Neural cell (in vitro differentiated cells): Measurements from ENCODE around the gene POLD4. TPM values are rescaled to one million over a fixed set of nuclear protein-coding genes. Genes with fewer than 3 reads are reported as not detected.

Source experiments
- H2AFZ ChIP-seq: fragments of 200-600, 300-800 bp; sonication (generic), shearing (Covaris generic); 2 replicates; pipeline ENCODE4 v1.6.0; 2014; ENCODE audit warnings: low read depth, mild to moderate bottlenecking, antibody characterized with exemption, low read length, moderate library complexity
- H3F3A ChIP-seq: fragments of 200-600 bp; shearing (Covaris generic); 2 replicates; pipeline ENCODE4 v1.6.1; 2016; ENCODE audit warnings: mild to moderate bottlenecking, moderate library complexity, mixed read lengths, antibody characterized with exemption, low read length; ENCODE audit not compliant: insufficient read depth, poor library complexity, severe bottlenecking
- H3K27ac ChIP-seq: fragments of 200-600, 300-800 bp; sonication (generic), shearing (Covaris generic); 2 replicates; pipeline ENCODE4 v1.5.1; 2014; ENCODE audit warnings: mild to moderate bottlenecking, low read length, moderate library complexity
- H3K27me3 ChIP-seq: fragments of 300-800, 200-600 bp; sonication (generic), shearing (Covaris generic); 2 replicates; pipeline ENCODE4 v1.6.0; 2014; ENCODE audit warnings: mild to moderate bottlenecking, low read depth, low read length, moderate library complexity; ENCODE audit not compliant: insufficient read depth
- H3K36me3 ChIP-seq: fragments of 300-800, 200-600 bp; sonication (generic), shearing (Covaris generic); 2 replicates; pipeline ENCODE4 v1.5.1; 2014; ENCODE audit warnings: mild to moderate bottlenecking, antibody characterized with exemption, low read length, moderate library complexity; ENCODE audit not compliant: insufficient read depth
- H3K4me2 ChIP-seq: fragments of 300-800, 200-600 bp; sonication (generic), shearing (Covaris generic); 2 replicates; pipeline ENCODE4 v1.6.0; 2014; ENCODE audit warnings: mild to moderate bottlenecking, low read length
- H3K4me3 ChIP-seq: fragments of 300-800, 200-600 bp; sonication (generic), shearing (Covaris generic); 2 replicates; pipeline ENCODE4 v1.5.1; 2014; ENCODE audit warnings: mild to moderate bottlenecking, low read length, moderate library complexity
- H3K79me2 ChIP-seq: fragments of 200-600 bp; shearing (Covaris generic); replicated peaks from 2 replicates; pipeline ENCODE4 v1.6.0; 2014; ENCODE audit warnings: mild to moderate bottlenecking, low read length, moderate library complexity; ENCODE audit not compliant: insufficient read depth
- H3K9ac ChIP-seq: fragments of 300-800, 200-600 bp; sonication (generic), shearing (Covaris generic); 2 replicates; pipeline ENCODE4 v1.6.1; 2016; ENCODE audit warnings: mild to moderate bottlenecking, low read length, mixed read lengths
- H3K9me2 ChIP-seq: fragments of 200-600 bp; shearing (Covaris generic); 2 replicates; pipeline ENCODE4 v1.6.1; 2016; ENCODE audit warnings: mild to moderate bottlenecking, low read length, mixed read lengths; ENCODE audit not compliant: insufficient read depth
- H3K9me3 ChIP-seq: fragments of 200-600, 300-800 bp; sonication (generic), shearing (Covaris generic); 2 replicates; pipeline ENCODE4 v1.6.1; 2016; ENCODE audit warnings: mild to moderate bottlenecking, mixed run types, low read length, moderate library complexity, mixed read lengths
- H4K20me1 ChIP-seq: fragments of 200-600 bp; shearing (Covaris generic); 2 replicates; pipeline ENCODE4 v1.6.1; 2016; ENCODE audit warnings: mild to moderate bottlenecking, mixed run types; ENCODE audit not compliant: insufficient read depth
- CTCF ChIP-seq: fragments of 450-650 bp; IDR thresholded peaks from 2 replicates; pipeline ENCODE4 v1.5.1; 2014; ENCODE audit warnings: antibody characterized with exemption, mild to moderate bottlenecking, moderate library complexity; ENCODE audit not compliant: poor library complexity, severe bottlenecking
- EP300 ChIP-seq: fragments of 450-650 bp; conservative IDR thresholded peaks from 2 replicates; pipeline ENCODE4 v1.6.1; 2014; ENCODE audit warnings: antibody characterized with exemption, mild to moderate bottlenecking, moderate library complexity; ENCODE audit not compliant: poor library complexity, severe bottlenecking
- EZH2 ChIP-seq: fragments of 200-600, 300-800 bp; shearing (Covaris generic), sonication (generic); IDR thresholded peaks from 2 replicates; pipeline ENCODE4 v1.6.1; 2014; ENCODE audit warnings: antibody characterized with exemption, low read length, borderline replicate concordance, mild to moderate bottlenecking; ENCODE audit not compliant: insufficient read depth, poor library complexity, severe bottlenecking
- MXI1 ChIP-seq: fragments of 450-650 bp; conservative IDR thresholded peaks from 2 replicates; pipeline ENCODE4 v1.6.1; 2014; ENCODE audit warnings: antibody characterized with exemption, mild to moderate bottlenecking; ENCODE audit not compliant: poor library complexity, severe bottlenecking
- POLR2AphosphoS5 ChIP-seq: IDR thresholded peaks from 2 replicates; pipeline ENCODE4 v1.6.1; 2012
- RAD21 ChIP-seq: fragments of 450-650 bp; conservative IDR thresholded peaks from 2 replicates; pipeline ENCODE4 v1.6.1; 2014; ENCODE audit warnings: antibody characterized with exemption, mild to moderate bottlenecking, moderate library complexity
- SMC3 ChIP-seq: fragments of 450-650 bp; conservative IDR thresholded peaks from 2 replicates; pipeline ENCODE4 v1.6.1; 2014; ENCODE audit warnings: antibody characterized with exemption, mild to moderate bottlenecking, moderate library complexity; ENCODE audit not compliant: poor library complexity
- TAF1 ChIP-seq: IDR thresholded peaks from 2 replicates; pipeline ENCODE4 v1.6.1; 2012; ENCODE audit warnings: low read depth
- polyA plus RNA-seq: library from polyadenylated mRNA; depleted of rRNA; stranded (reverse); fragments of >200 nt; gene quantifications from 2 replicates; pipeline ENCODE4 v1.2.3, GENCODE V29; 2014
- TF ChIP-seq, protein P1 (sequence below): IDR thresholded peaks from 2 replicates; pipeline ENCODE4 v1.6.1; 2012; ENCODE audit warnings: borderline replicate concordance

The POLD4 gene
- polyA plus RNA-seq, 1 donor from 2014 or later, result 6.8 TPM

DNA sequence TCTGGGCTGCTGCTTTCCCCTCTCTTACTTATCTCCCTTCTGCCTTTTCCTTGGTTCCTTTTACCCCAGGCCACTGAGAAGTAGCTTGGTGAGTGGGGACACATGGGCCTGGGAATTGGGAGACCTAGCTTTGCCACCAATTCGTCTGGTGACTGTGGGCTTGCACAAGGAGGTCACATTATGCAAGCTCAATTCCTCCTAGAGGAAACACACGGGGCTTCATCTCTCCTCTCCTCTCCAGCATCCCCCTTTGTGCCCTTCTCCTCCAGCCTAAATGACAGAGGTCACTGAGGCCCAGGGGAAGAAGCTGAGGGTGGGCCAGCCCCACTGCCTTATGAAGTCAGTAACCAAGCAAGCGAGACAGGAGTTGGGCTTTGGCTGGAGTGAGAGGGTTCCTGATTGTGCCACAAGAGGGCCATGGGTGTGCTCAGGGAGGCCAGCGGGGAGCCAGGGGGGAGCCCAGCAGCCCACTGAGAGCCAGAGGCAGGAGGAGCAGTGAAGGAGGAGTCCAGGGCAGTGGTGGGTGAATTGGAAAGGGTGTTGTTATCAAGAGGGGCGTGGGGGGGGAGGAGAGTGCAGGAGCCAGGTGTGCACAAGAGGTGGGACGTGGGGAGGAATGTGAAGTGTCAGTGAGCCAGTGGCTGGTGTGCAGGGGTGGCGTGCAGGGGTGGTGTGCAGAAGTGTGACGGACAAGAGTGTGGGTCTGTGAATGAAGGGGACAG, 18.0 kb upstream of the POLD4 start:
- TF ChIP-seq CTCF, result peak; percentile 34
- TF ChIP-seq EP300, result no peak
- TF ChIP-seq EZH2, result no peak
- no peak for TF ChIP-seq MXI1
- TF ChIP-seq, protein P1, sequence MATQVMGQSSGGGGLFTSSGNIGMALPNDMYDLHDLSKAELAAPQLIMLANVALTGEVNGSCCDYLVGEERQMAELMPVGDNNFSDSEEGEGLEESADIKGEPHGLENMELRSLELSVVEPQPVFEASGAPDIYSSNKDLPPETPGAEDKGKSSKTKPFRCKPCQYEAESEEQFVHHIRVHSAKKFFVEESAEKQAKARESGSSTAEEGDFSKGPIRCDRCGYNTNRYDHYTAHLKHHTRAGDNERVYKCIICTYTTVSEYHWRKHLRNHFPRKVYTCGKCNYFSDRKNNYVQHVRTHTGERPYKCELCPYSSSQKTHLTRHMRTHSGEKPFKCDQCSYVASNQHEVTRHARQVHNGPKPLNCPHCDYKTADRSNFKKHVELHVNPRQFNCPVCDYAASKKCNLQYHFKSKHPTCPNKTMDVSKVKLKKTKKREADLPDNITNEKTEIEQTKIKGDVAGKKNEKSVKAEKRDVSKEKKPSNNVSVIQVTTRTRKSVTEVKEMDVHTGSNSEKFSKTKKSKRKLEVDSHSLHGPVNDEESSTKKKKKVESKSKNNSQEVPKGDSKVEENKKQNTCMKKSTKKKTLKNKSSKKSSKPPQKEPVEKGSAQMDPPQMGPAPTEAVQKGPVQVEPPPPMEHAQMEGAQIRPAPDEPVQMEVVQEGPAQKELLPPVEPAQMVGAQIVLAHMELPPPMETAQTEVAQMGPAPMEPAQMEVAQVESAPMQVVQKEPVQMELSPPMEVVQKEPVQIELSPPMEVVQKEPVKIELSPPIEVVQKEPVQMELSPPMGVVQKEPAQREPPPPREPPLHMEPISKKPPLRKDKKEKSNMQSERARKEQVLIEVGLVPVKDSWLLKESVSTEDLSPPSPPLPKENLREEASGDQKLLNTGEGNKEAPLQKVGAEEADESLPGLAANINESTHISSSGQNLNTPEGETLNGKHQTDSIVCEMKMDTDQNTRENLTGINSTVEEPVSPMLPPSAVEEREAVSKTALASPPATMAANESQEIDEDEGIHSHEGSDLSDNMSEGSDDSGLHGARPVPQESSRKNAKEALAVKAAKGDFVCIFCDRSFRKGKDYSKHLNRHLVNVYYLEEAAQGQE, result no peak
- TF ChIP-seq POLR2AphosphoS5, result no peak
- Histone ChIP-seq H3K4me3 (no peak overlapping the region), H3K9me3 (no peaks in the 10 kb centered on the region), H3K4me2 (no peak overlapping the region), H3K79me2 (no peaks in the 10 kb centered on the region), H3K9ac (no peak overlapping the region), H3K27me3 (peaks cover 39% of the 10 kb centered on the region), H3K27ac (no peak overlapping the region), H3K36me3 (no peaks in the 10 kb centered on the region), H3F3A (no peaks in the 10 kb centered on the region), H2AFZ (no peak overlapping the region), H3K9me2 (no peaks in the 10 kb centered on the region), H4K20me1 (no peaks in the 10 kb centered on the region)

DNA sequence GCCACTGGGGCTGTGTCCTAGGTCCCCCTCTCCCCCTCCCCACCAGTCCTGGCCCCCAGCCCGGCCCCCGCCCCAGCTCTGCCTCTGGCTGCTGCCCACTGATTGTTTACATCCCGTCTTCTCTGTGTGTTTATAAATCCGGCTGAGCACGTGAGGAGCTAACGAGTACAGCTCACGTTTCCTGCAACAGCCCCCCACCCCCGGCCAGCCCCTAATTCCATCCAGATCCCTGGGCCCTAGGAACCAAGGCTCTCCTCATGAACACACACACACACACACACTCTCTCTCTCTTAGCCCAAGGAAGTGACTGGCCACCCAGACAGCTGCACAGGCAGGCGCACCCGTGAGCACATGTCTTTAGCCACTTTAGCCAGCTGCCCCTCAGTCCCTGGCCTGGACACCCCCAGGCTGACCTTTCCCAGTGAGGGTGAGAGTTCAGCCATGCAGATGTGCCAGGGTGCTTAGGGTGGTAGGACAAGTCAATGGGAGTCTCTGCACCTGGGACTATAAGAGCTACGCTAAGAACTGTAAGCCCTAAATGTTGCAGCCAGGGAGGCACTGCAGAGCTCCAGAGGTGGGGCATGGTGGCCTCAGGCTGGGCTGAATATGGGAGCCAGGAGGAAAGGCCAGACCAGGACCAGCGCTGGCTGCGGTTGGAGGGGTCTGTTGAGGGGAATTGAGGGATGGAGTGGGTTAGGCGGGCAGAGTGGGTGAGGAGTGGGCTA, 17.2 kb upstream of the POLD4 start:
- no peak overlapping the region for H3K27ac ChIP-seq
- H3K9me3 ChIP-seq, result no peaks in the 10 kb centered on the region
- no peak overlapping the region for H2AFZ ChIP-seq
- no peak overlapping the region for H3K4me2 ChIP-seq
- H3K4me3 ChIP-seq, result no peak overlapping the region
- peaks cover 31% of the 10 kb centered on the region for H3K27me3 ChIP-seq
- H3K9ac ChIP-seq, result no peak overlapping the region
- no peaks in the 10 kb centered on the region for H3K9me2 ChIP-seq
- no peaks in the 10 kb centered on the region for H3F3A ChIP-seq
- no peaks in the 10 kb centered on the region for H3K79me2 ChIP-seq
- TF ChIP-seq RAD21 (no peak), CTCF (no peak), EZH2 (no peak), EP300 (no peak), MXI1 (no peak), POLR2AphosphoS5 (no peak), TAF1 (no peak), SMC3 (no peak)
- TF ChIP-seq, protein P1, result no peak
- no peaks in the 10 kb centered on the region for H3K36me3 ChIP-seq
- H4K20me1 ChIP-seq, result no peaks in the 10 kb centered on the region
